H1 (cell line): ENCODE data around the gene ZNF813. TPM values are rescaled to one million over a fixed set of nuclear protein-coding genes. Genes with fewer than 3 reads are reported as not detected.
A peak's percentile ranks its signal among the peaks of the same experiment; 100 is the strongest.

ENCODE experiments used
- CTCF ChIA-PET: fragments of 300-600 bp; sonication (Branson Sonifier 250); formaldehyde crosslinking; loops from one replicate; lab custom pipeline; 2021; ENCODE audit not compliant: partially characterized antibody; lab: Charles Lee
- POLR2A ChIA-PET: fragments of 300-600 bp; sonication (Branson Sonifier 250); formaldehyde crosslinking; loops from one replicate; lab custom pipeline; 2021; ENCODE audit warnings: inconsistent platforms; ENCODE audit not compliant: partially characterized antibody; lab: Charles Lee
- DNase-seq, 2 experiments: peaks; one replicate each; pipeline versions ENCODE4 v3.0.0 to v3.0.0-alpha.2; 2010 to 2022; ENCODE audit warnings: low spot score in 2 of 2, low read depth in 1 of 2, mixed read lengths in 1 of 2
- FAIRE-seq: peaks from 2 replicates; lab custom pipeline; 2011; peaks lifted over from hg19 to GRCh38; lab: Jason Lieb, UNC
- H2AFZ ChIP-seq: 2 replicates; pipeline ENCODE4 v1.8.1; 2012; ENCODE audit warnings: low read length, inconsistent platforms
- H2AK5ac ChIP-seq: 2 replicates; pipeline ENCODE4 v1.6.1; 2013; ENCODE audit warnings: low read depth, low read length
- H2BK120ac ChIP-seq: replicated peaks from 2 replicates; pipeline ENCODE3; 2013; ENCODE audit warnings: low read depth, low read length, inconsistent platforms
- H2BK12ac ChIP-seq: 2 replicates; pipeline ENCODE4 v1.6.1; 2013; ENCODE audit warnings: low read depth, low read length
- H2BK15ac ChIP-seq: 2 replicates; pipeline ENCODE4 v1.6.1; 2013; ENCODE audit warnings: low read length
- H2BK20ac ChIP-seq: 2 replicates; pipeline ENCODE4 v1.6.1; 2013; ENCODE audit warnings: low read length
- H2BK5ac ChIP-seq: 2 replicates; pipeline ENCODE4 v1.6.1; 2013; ENCODE audit warnings: low read depth, low read length
- H3K14ac ChIP-seq: 2 replicates; pipeline ENCODE4 v1.6.1; 2013; ENCODE audit warnings: inconsistent platforms; ENCODE audit not compliant: insufficient read length
- H3K18ac ChIP-seq: 2 replicates; pipeline ENCODE4 v1.6.1; 2013; ENCODE audit warnings: low read length; ENCODE audit errors: extremely low read depth
- H3K23ac ChIP-seq: 2 replicates; pipeline ENCODE4 v1.6.1; 2013; ENCODE audit warnings: inconsistent platforms; ENCODE audit not compliant: insufficient read length
- H3K23me2 ChIP-seq: 2 replicates; pipeline ENCODE4 v1.6.1; 2013; ENCODE audit warnings: low read depth, low read length
- H3K27ac ChIP-seq: 2 replicates; pipeline ENCODE4 v1.6.1; 2011; ENCODE audit warnings: low read depth, low read length, inconsistent platforms
- H3K27me3 ChIP-seq, 4 experiments: replicated peaks in 1 of 4; 1 replicate in 1 of 4; 2 replicates in 3 of 4; pipeline versions ENCODE4 v1.6.1 to v1.8.1; 2011 to 2013; ENCODE audit warnings: low read length in 3 of 4, mild to moderate bottlenecking in 3 of 4, inconsistent platforms in 2 of 4, mixed read lengths in 2 of 4, moderate library complexity in 1 of 4; ENCODE audit not compliant: control insufficient read depth in 3 of 4, insufficient read depth in 3 of 4; ENCODE audit errors: extremely low read depth in 1 of 4
- H3K36me3 ChIP-seq, 4 experiments: 2 replicates each; pipeline versions ENCODE4 v1.6.1 to v1.8.1; 2011 to 2013; ENCODE audit warnings: mild to moderate bottlenecking in 4 of 4, low read length in 3 of 4, moderate library complexity in 2 of 4, control low read depth in 1 of 4, inconsistent platforms in 1 of 4; ENCODE audit not compliant: insufficient read depth in 4 of 4, control insufficient read depth in 2 of 4
- H3K4ac ChIP-seq: replicated peaks from 2 replicates; pipeline ENCODE3; 2013; ENCODE audit warnings: low read length, low read depth, mixed read lengths, inconsistent platforms; ENCODE audit not compliant: insufficient read length
- H3K4me1 ChIP-seq, 4 experiments: replicated peaks in 1 of 4; 1 replicate in 1 of 4; 2 replicates in 3 of 4; pipeline versions ENCODE4 v1.6.1 to v1.8.1; 2011 to 2013; ENCODE audit warnings: low read length in 3 of 4, inconsistent platforms in 2 of 4, mixed read lengths in 1 of 4; ENCODE audit not compliant: insufficient read depth in 4 of 4, control insufficient read depth in 3 of 4
- H3K4me2 ChIP-seq, 2 experiments: 2 replicates each; pipeline versions ENCODE4 v1.6.1 to v1.8.1; 2011 to 2013; ENCODE audit warnings: low read depth in 2 of 2, low read length in 2 of 2, control low read depth in 1 of 2, inconsistent platforms in 1 of 2, mild to moderate bottlenecking in 1 of 2; ENCODE audit not compliant: insufficient read depth in 1 of 2
- H3K4me3 ChIP-seq, 4 experiments: fragments of 200-600, 300-600 bp in 1 of 4; sonication (generic), shearing (Covaris generic), sonication (Bioruptor Twin) in 1 of 4; 2 replicates each; pipeline versions ENCODE4 v1.5.1 to v1.8.1; 2011 to 2016; ENCODE audit warnings: low read length in 4 of 4, low read depth in 3 of 4, control low read depth in 2 of 4, inconsistent platforms in 2 of 4, mild to moderate bottlenecking in 2 of 4, mixed read lengths in 1 of 4, moderate library complexity in 1 of 4; ENCODE audit not compliant: insufficient read depth in 2 of 4; ENCODE audit errors: extremely low read depth in 1 of 4
- H3K56ac ChIP-seq: replicated peaks from 2 replicates; pipeline ENCODE3; 2013; ENCODE audit warnings: low read depth, mild to moderate bottlenecking, mixed read lengths, low read length, inconsistent platforms; ENCODE audit not compliant: insufficient read length
- H3K79me1 ChIP-seq: 2 replicates; pipeline ENCODE4 v1.6.1; 2013; ENCODE audit warnings: low read depth, low read length, control low read depth
- H3K79me2 ChIP-seq, 2 experiments: 2 replicates each; pipeline versions ENCODE4 v1.6.1 to v1.8.1; 2012 to 2013; ENCODE audit warnings: low read length in 2 of 2, mild to moderate bottlenecking in 2 of 2, inconsistent platforms in 1 of 2; ENCODE audit not compliant: insufficient read depth in 2 of 2, control insufficient read depth in 1 of 2
- H3K9ac ChIP-seq, 4 experiments: replicated peaks in 1 of 4; 1 replicate in 1 of 4; 2 replicates in 3 of 4; pipeline versions ENCODE4 v1.6.1 to v1.8.1; 2011 to 2013; ENCODE audit warnings: low read depth in 3 of 4, low read length in 3 of 4, control low read depth in 2 of 4, mild to moderate bottlenecking in 2 of 4, moderate library complexity in 2 of 4, inconsistent platforms in 1 of 4; ENCODE audit errors: extremely low read depth in 1 of 4
- H3K9me3 ChIP-seq, 2 experiments: 2 replicates each; pipeline versions ENCODE4 v1.6.1 to v1.8.1; 2012 to 2013; ENCODE audit warnings: mild to moderate bottlenecking in 2 of 2, moderate library complexity in 2 of 2, control low read depth in 1 of 2, inconsistent platforms in 1 of 2, low read depth in 1 of 2, low read length in 1 of 2, mixed read lengths in 1 of 2; ENCODE audit not compliant: insufficient read depth in 2 of 2
- H4K20me1 ChIP-seq, 2 experiments: replicated peaks in 1 of 2; 2 replicates each; pipeline versions ENCODE3 to v1.8.1; 2011 to 2013; ENCODE audit warnings: inconsistent platforms in 2 of 2, low read length in 2 of 2, mild to moderate bottlenecking in 1 of 2; ENCODE audit not compliant: insufficient read depth in 2 of 2, control insufficient read depth in 1 of 2
- H4K5ac ChIP-seq: 2 replicates; pipeline ENCODE4 v1.6.1; 2013; ENCODE audit warnings: low read length, low read depth, mixed read lengths, inconsistent platforms; ENCODE audit not compliant: insufficient read length
- H4K8ac ChIP-seq: 2 replicates; pipeline ENCODE4 v1.8.0; 2013; ENCODE audit warnings: mild to moderate bottlenecking, moderate library complexity, low read length, inconsistent platforms; ENCODE audit not compliant: insufficient read depth; ENCODE audit errors: extremely low read depth
- H4K91ac ChIP-seq: replicated peaks from 2 replicates; pipeline ENCODE3; 2013; ENCODE audit warnings: low read length, mixed read lengths, inconsistent platforms; ENCODE audit not compliant: insufficient read length
- CBX5 ChIP-seq: fragments of 300-800, 300-1000 bp; sonication (generic); IDR thresholded peaks from 2 replicates; pipeline ENCODE4 v1.7.1; 2016; ENCODE audit warnings: antibody characterized with exemption, low read length, low read depth
- JUN ChIP-seq: IDR thresholded peaks from 2 replicates; pipeline ENCODE4 v1.6.1; 2011; ENCODE audit warnings: low read depth, mild to moderate bottlenecking, improper control_type of control experiment, low read length
- POLR2A ChIP-seq, 2 experiments: IDR thresholded peaks; 1 replicate in 1 of 2; 2 replicates in 1 of 2; pipeline ENCODE4 v1.6.1; 2011; ENCODE audit warnings: low read depth in 2 of 2, low read length in 2 of 2, mild to moderate bottlenecking in 2 of 2; ENCODE audit errors: control extremely low read depth in 1 of 2
- RAD21 ChIP-seq, 2 experiments: IDR thresholded peaks in 1 of 2; conservative IDR thresholded peaks in 1 of 2; 2 replicates each; pipeline ENCODE4 v1.6.1; 2011; ENCODE audit warnings: low read depth in 2 of 2, low read length in 2 of 2, improper control_type of control experiment in 1 of 2, inconsistent platforms in 1 of 2, mild to moderate bottlenecking in 1 of 2, moderate library complexity in 1 of 2
- SP1 ChIP-seq: IDR thresholded peaks from 2 replicates; pipeline ENCODE4 v1.6.1; 2011; ENCODE audit warnings: low read depth, low read length
- SRF ChIP-seq: IDR thresholded peaks from 2 replicates; pipeline ENCODE4 v1.6.1; 2011; ENCODE audit warnings: mild to moderate bottlenecking, low read depth, low read length, moderate library complexity
- SUZ12 ChIP-seq: fragments of 200-600 bp; sonication (generic); IDR thresholded peaks from 2 replicates; pipeline ENCODE4 v1.6.1; 2012; ENCODE audit warnings: mild to moderate bottlenecking, inconsistent platforms, low read length, moderate library complexity, mixed read lengths
- TAF1 ChIP-seq: IDR thresholded peaks from 2 replicates; pipeline ENCODE4 v1.6.1; 2011; ENCODE audit warnings: mild to moderate bottlenecking, low read depth, low read length
- TCF12 ChIP-seq: IDR thresholded peaks from 2 replicates; pipeline ENCODE4 v1.6.1; 2011; ENCODE audit warnings: low read depth, mild to moderate bottlenecking, low read length
- TEAD4 ChIP-seq: IDR thresholded peaks from 2 replicates; pipeline ENCODE4 v1.6.1; 2012; ENCODE audit warnings: low read depth, low read length, inconsistent platforms, mixed read lengths
- WGBS, 2 experiments: shearing (Covaris generic) in 1 of 2; methylation state at CpG; one replicate each; pipeline versions ENCODE4 v1.1.6 to v1.1.7; 2013 to 2015; ENCODE audit warnings: low lambda C conversion rate in 2 of 2, mixed read lengths in 2 of 2, inconsistent platforms in 1 of 2, low coverage in 1 of 2, missing lambda C conversion rate in 1 of 2; ENCODE audit not compliant: insufficient replicate concordance in 2 of 2, insufficient coverage in 1 of 2, insufficient read length in 1 of 2; ENCODE audit errors: extremely low coverage in 1 of 2, missing lambda C conversion rate in 1 of 2; 5-methylcytosine and 5-hydroxymethylcytosine counted together
- polyA plus RNA-seq, 7 experiments: library from polyadenylated mRNA; depleted of rRNA in 3 of 7; stranded (reverse) in 5 of 7; unstranded in 2 of 7; fragments of >200 nt in 5 of 7; fragments of 200-250 nt in 2 of 7; gene quantifications; 1 replicate in 5 of 7; 2 replicates in 1 of 7; 4 replicates in 1 of 7; pipeline versions ENCODE4 v1.2.1 to v1.2.3, GENCODE V29; 2011 to 2013; ENCODE audit warnings: missing spikeins in 2 of 7, mixed read lengths in 2 of 7
- total RNA-seq: library from RNA; stranded (reverse); fragmentation: NEBNext Ultra II Directional; extraction: Animal tissue kit (Norgen Biotek cat#: 25700); gene quantifications from 2 replicates; pipeline ENCODE4 v1.2.1, GENCODE V29; 2021
- TF ChIP-seq, protein P1 (sequence below), 3 experiments: IDR thresholded peaks; 1 replicate in 2 of 3; 2 replicates in 1 of 3; pipeline versions ENCODE4 v1.5.1 to v1.6.1; 2011; ENCODE audit warnings: low read length in 3 of 3, mild to moderate bottlenecking in 3 of 3, inconsistent platforms in 2 of 3, low read depth in 1 of 3, moderate library complexity in 1 of 3; ENCODE audit not compliant: insufficient read depth in 1 of 3; ENCODE audit errors: control extremely low read depth in 1 of 3

Gene ZNF813
- total and polyA plus RNA-seq, 2 of the 8 experiments (the other 6 are each of a cell fraction or from before 2014, with no cell fraction given), result 2.9 to 22.1 TPM

DNA sequence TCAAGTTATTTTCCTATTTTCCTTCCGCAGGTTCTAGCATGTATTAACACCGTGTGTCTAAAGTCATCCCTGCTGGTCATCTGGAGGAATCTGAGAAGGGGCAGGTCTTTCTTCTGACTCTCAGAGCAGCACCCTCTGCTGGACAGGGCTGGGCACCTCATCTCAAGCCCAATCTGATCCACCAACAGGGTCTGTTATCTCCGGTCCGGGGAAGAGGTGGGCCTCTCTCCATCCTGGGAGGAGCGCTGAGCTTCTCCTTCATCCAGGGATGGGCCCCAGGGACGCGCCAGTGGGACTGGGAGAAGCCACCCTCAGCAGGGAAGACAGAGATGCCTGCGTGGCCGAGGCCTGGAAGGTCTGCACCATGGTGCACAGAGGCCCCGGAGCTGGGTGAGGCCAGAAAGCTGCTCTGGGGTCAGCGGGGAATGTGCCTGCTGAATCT, 44.4 kb downstream of the ZNF813 start:
- Histone ChIP-seq H3K9me3 (no peaks in the 10 kb centered on the region), H2BK12ac (no peak overlapping the region; the same call in 1 of the 2 replicates), H3K4me2 (0 out of 4 replicates have a peak overlapping the region, but pooled peaks of 1 of the 2 experiments have one; percentile 22), H2BK15ac (no peak overlapping the region), H3K27me3 (no peaks in the 10 kb centered on the region), H2AK5ac (no peak overlapping the region), H4K8ac (no peak overlapping the region), H3K23me2 (no peaks in the 10 kb centered on the region), H3K23ac (no peak overlapping the region), H3K27ac (no peak overlapping the region), H3K9ac (no peak overlapping the region), H3K56ac (no peak overlapping the region), H4K5ac (no peak overlapping the region), H3K18ac (no peak overlapping the region), H2BK120ac (no peak overlapping the region), H3K36me3 (no peaks in the 10 kb centered on the region), H2BK5ac (no peak overlapping the region), H2AFZ (0 out of 2 replicates have a peak overlapping the region, but pooled peaks have one; percentile 14), H3K4me3 (no peak overlapping the region), H3K79me1 (no peaks in the 10 kb centered on the region), H4K20me1 (no peaks in the 10 kb centered on the region), H3K14ac (no peak overlapping the region), H2BK20ac (no peak overlapping the region), H4K91ac (no peak overlapping the region), H3K4ac (no peak overlapping the region), H3K79me2 (no peaks in the 10 kb centered on the region), H3K4me1 (no peaks in the 10 kb centered on the region)
- FAIRE-seq, result peak; percentile 93
- CTCF ChIA-PET, result interaction anchor here (0.6 to 1.5 kb wide), 14 partner anchors 9 to 317 kb away, joined by 3 to 10 read pairs (median 3); no protein-coding TSS in a partner anchor
- 42% methylated on average over 11 of the region's 11 CpGs; no CpG with 5 or more reads in 1 of the 2 experiments for WGBS, 2 experiments
- DNase-seq, result peak; percentile 59 to 88
- POLR2A ChIA-PET, result interaction anchor here (1.0 to 1.3 kb wide), 4 partner anchors 9 to 86 kb away, joined by 3 to 6 read pairs (median 3); partner anchors contain the start of gene ZNF331
- TF ChIP-seq TEAD4 (peak; percentile 48; the same call in 1 of the 2 replicates), SRF (no peak), SUZ12 (no peak), SP1 (0 out of 2 replicates have a peak, but pooled peaks have one; percentile 16), TAF1 (no peak), RAD21 (IDR thresholded peaks at IDR 0.05 in 1 of 2, conservative IDR thresholded peaks at IDR 0.05 in 1 of 2; ENCODE audit: low read depth in 2 of 2, low read length in 2 of 2) (peak; percentile 61 to 77), JUN (no peak), TCF12 (no peak), CBX5 (no peak), POLR2A (IDR thresholded peaks at IDR 0.05; ENCODE audit: control extremely low read depth in 1 of 2, low read depth in 2 of 2, low read length in 2 of 2) (no peak)
- TF ChIP-seq, protein P1, sequence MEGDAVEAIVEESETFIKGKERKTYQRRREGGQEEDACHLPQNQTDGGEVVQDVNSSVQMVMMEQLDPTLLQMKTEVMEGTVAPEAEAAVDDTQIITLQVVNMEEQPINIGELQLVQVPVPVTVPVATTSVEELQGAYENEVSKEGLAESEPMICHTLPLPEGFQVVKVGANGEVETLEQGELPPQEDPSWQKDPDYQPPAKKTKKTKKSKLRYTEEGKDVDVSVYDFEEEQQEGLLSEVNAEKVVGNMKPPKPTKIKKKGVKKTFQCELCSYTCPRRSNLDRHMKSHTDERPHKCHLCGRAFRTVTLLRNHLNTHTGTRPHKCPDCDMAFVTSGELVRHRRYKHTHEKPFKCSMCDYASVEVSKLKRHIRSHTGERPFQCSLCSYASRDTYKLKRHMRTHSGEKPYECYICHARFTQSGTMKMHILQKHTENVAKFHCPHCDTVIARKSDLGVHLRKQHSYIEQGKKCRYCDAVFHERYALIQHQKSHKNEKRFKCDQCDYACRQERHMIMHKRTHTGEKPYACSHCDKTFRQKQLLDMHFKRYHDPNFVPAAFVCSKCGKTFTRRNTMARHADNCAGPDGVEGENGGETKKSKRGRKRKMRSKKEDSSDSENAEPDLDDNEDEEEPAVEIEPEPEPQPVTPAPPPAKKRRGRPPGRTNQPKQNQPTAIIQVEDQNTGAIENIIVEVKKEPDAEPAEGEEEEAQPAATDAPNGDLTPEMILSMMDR (IDR thresholded peaks at IDR 0.05; ENCODE audit: control extremely low read depth in 1 of 3, insufficient read depth in 1 of 3, low read depth in 1 of 3, low read length in 3 of 3), result peak; percentile 89 to 97 (median 95)
